Thymus (tissue), 11 donors: ENCODE measurements around the gene ROR1. TPM values are rescaled to one million over a fixed set of nuclear protein-coding genes. Genes with fewer than 3 reads are reported as not detected.

Experiments
- DNase-seq, 9 donors: peaks; one replicate each; pipeline ENCODE4 v3.0.0-alpha.2; 2013; ENCODE audit warnings: low spot score in 9 of 9, low read depth in 6 of 9, missing footprints in 1 of 9
- H3K27ac ChIP-seq, 2 donors: one replicate each; pipeline ENCODE4 v1.5.1; 2013; ENCODE audit warnings: control low read depth in 1 of 2, low read depth in 1 of 2, low read length in 1 of 2, mild to moderate bottlenecking in 1 of 2, moderate library complexity in 1 of 2
- H3K27me3 ChIP-seq, 2 donors: one replicate each; pipeline ENCODE4 v1.5.1; 2013; ENCODE audit warnings: low read length in 1 of 2; ENCODE audit not compliant: control insufficient read depth in 2 of 2, insufficient read depth in 1 of 2
- H3K36me3 ChIP-seq, 2 donors: one replicate each; pipeline ENCODE4 v1.5.1; 2013; ENCODE audit warnings: low read length in 1 of 2, mild to moderate bottlenecking in 1 of 2, moderate library complexity in 1 of 2; ENCODE audit not compliant: control insufficient read depth in 2 of 2, insufficient read depth in 2 of 2
- H3K4me1 ChIP-seq, 2 donors: one replicate each; pipeline ENCODE4 v1.5.1; 2013; ENCODE audit warnings: low read length in 2 of 2; ENCODE audit not compliant: control insufficient read depth in 2 of 2, insufficient read depth in 2 of 2
- H3K4me3 ChIP-seq, 2 donors: one replicate each; pipeline ENCODE4 v1.5.1; 2013; ENCODE audit warnings: low read length in 2 of 2, control low read depth in 1 of 2, mild to moderate bottlenecking in 1 of 2
- H3K9me3 ChIP-seq, 2 donors: one replicate each; pipeline ENCODE4 v1.5.1; 2013; ENCODE audit warnings: low read length in 1 of 2, mild to moderate bottlenecking in 1 of 2; ENCODE audit not compliant: control insufficient read depth in 2 of 2, insufficient read depth in 1 of 2
- WGBS: extraction: QIAGEN DNeasy Blood & Tissue Kit; methylation state at CpG from one replicate; pipeline ENCODE4 v1.1.7; 2013; 5-methylcytosine and 5-hydroxymethylcytosine counted together
- polyA plus RNA-seq: library from polyadenylated mRNA; stranded (reverse); fragments of 200-250 nt; gene quantifications from one replicate; pipeline ENCODE4 v1.2.3, GENCODE V29; 2013
- total RNA-seq: library from RNA; stranded (reverse); fragments of 120-200 nt; gene quantifications from one replicate; pipeline ENCODE4 v1.2.4, GENCODE V29; 2013
- donor health status: healthy.

ROR1 gene
- total and polyA plus RNA-seq, 2 donors = 1.5 to 5.2 TPM

DNA sequence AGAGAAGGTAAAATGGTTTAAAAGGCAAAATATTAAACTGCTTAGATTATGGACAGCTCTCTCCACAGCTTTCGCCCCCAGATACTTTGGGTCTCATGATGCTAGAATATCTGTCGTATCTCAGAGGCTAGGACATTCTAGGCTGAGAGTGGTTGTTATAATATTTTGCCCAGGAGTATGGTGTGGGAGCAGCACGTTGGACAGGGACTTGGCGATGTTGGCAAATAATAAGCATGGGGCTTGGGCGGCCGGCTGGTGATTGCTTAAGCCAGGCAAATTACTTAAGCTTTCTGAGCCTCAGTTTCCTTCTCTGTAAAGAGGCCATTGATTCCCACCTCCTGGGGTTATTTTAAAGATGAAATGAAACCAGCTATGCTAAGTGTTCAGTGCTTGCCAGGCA lies 133.2 kb downstream of the ROR1 start:
- DNase-seq = no peak
- H3K27ac ChIP-seq = no peak overlapping the region
- no peak overlapping the region for H3K4me3 ChIP-seq
- no peaks in the 10 kb centered on the region for H3K36me3 ChIP-seq
- WGBS = 98% methylated on average over 6 of the region's 6 CpGs
- H3K4me1 ChIP-seq = peaks cover 0 to 16% of the 10 kb centered on the region in 2 donors
- H3K9me3 ChIP-seq = no peaks in the 10 kb centered on the region
- H3K27me3 ChIP-seq = no peaks in the 10 kb centered on the region

DNA sequence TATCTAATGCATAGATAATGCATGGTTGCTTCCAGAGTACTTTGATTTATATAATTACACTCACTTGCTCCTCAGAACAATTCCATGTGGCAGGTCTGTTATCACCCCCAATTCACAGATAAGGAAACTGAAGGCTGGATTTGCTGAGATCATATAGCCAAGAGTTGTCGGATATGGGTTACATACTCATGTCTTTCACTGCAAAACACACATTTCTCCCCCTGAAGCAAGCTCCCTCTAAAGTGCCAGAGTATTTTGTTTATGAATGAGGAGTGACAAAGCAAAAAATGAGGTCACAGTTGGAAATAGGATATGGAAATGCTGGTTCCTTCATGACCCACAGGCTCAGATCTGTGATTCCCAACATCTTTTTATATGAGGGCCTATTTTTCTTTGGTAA lies 134.2 kb downstream of the ROR1 start:
- peaks cover 0 to 16% of the 10 kb centered on the region in 2 donors for H3K4me1 ChIP-seq
- H3K27ac ChIP-seq = no peak overlapping the region
- no peaks in the 10 kb centered on the region for H3K27me3 ChIP-seq
- 94% methylated on average over 1 of the region's 1 CpG for WGBS
- H3K36me3 ChIP-seq = no peaks in the 10 kb centered on the region
- no peaks in the 10 kb centered on the region for H3K9me3 ChIP-seq
- no peak overlapping the region for H3K4me3 ChIP-seq
- no peak for DNase-seq

DNA sequence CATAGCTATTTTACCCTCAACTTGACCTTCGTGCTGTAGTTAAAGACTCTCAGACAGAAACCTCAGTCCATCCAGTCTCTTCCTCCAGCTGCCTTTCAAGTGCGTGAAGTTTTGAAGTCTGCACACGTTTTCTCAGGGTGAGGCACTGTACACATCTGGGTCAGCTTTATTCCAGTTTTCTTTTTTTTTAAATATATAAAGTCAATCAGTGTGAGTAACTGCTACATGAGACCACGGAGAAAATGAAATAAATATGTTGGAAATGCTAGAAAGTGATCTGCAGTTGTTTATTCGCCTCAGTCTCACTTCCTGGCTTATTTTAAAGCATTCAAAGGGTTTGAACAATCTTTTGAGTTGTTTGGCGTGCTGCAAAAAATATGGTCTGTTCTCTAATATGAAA lies 135.7 kb downstream of the ROR1 start:
- H3K9me3 ChIP-seq = no peaks in the 10 kb centered on the region
- DNase-seq = no peak
- no peak overlapping the region for H3K4me3 ChIP-seq
- H3K27me3 ChIP-seq = no peaks in the 10 kb centered on the region
- H3K4me1 ChIP-seq = peaks cover 0 to 16% of the 10 kb centered on the region in 2 donors
- WGBS = 82% methylated on average over 6 of the region's 6 CpGs
- no peaks in the 10 kb centered on the region for H3K36me3 ChIP-seq
- no peak overlapping the region for H3K27ac ChIP-seq

DNA sequence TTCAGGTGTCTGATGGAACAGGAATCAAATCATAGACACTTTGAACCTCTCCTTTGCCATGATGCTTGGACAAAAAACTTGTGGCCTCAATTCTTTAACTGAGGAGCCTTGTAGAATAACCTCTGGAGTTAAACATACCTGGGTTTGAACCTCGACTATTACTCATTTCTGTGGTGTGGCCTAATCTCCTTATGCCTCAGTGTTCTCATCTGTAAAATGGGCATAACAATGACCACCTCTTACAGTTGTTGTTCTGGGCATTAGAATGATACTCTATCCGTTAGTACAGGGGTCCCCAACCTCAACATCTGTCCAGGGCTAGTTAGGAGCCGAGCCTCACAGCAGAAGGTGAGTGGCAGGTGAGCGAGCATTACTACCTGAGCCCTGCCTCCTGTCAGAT lies 137.2 kb downstream of the ROR1 start:
- WGBS = 95% methylated on average over 4 of the region's 4 CpGs
- Histone ChIP-seq H3K4me3 (no peak overlapping the region), H3K9me3 (no peaks in the 10 kb centered on the region), H3K36me3 (no peaks in the 10 kb centered on the region), H3K4me1 (peaks cover 0 to 16% of the 10 kb centered on the region in 2 donors), H3K27ac (no peak overlapping the region), H3K27me3 (no peaks in the 10 kb centered on the region)
- no peak for DNase-seq

DNA sequence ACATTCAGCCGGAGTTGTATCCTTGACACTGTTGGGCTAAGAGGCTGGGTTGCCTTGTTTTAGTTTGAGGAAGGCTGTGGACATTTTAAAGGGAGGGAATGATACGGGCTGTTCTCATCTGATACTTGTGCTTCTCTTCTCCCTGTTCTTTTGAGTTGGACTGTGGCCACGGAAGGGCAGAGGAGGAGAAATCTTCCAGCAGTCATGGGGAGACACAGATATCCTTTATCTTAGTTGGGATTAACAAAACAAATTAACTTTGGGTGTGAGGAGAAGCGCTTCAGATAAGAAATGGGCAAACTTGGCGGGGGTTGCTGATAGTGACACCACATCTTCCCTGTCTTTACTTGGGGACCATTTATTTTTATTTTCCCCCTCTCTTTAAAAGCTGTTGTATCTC lies 138.8 kb downstream of the ROR1 start:
- Histone ChIP-seq H3K4me1 (peaks cover 0 to 13% of the 10 kb centered on the region in 2 donors), H3K27me3 (no peaks in the 10 kb centered on the region), H3K9me3 (no peaks in the 10 kb centered on the region), H3K4me3 (no peak overlapping the region), H3K36me3 (no peaks in the 10 kb centered on the region), H3K27ac (no peak overlapping the region)
- WGBS = 92% methylated on average over 5 of the region's 5 CpGs
- DNase-seq = no peak

DNA sequence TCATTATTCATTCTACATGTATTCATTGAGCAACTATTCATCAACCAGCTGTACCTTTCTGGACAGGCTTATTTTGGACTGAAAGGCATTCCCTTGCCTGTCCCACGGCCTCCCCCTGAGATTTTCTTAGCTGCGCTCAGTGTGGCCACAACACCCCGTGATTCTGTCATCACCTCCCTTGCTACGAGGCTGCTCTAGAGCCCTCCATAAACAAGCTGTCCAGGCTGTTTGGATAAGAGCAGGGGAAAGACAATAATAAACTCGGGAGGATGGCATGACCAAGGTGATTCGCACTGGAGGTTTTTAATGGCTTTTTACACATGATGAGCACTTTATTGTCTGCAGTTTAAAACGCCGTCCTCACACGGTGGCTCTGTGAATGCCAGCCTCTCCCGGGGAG lies 139.7 kb downstream of the ROR1 start:
- Histone ChIP-seq H3K9me3 (no peaks in the 10 kb centered on the region), H3K27me3 (no peaks in the 10 kb centered on the region), H3K27ac (no peak overlapping the region), H3K36me3 (no peaks in the 10 kb centered on the region), H3K4me3 (no peak overlapping the region), H3K4me1 (peaks cover 0 to 13% of the 10 kb centered on the region in 2 donors)
- no peak for DNase-seq
- 94% methylated on average over 10 of the region's 10 CpGs for WGBS

DNA sequence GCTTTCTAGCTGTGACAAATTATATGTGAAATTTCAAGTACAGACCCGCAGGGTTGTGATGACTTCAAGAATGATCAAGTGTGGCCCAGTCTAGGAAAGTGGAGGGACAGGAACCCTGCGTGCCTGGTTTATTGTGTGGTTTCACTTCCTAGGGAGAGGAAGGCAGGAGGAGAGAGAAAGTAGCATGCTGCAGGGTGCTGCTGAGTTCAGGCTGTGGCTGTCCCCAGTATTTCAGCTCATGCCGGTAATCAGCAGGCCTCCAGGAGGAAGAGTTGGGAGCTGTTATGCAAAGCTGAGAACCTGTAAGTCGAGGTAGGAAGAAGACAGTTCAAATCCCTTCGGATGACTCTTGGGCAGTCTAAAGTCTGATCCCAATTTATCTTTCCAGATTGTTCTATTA lies 140.4 kb downstream of the ROR1 start:
- no peak for DNase-seq
- Histone ChIP-seq H3K9me3 (no peaks in the 10 kb centered on the region), H3K4me3 (no peak overlapping the region), H3K27me3 (no peaks in the 10 kb centered on the region), H3K4me1 (peaks cover 0 to 6% of the 10 kb centered on the region in 2 donors), H3K36me3 (no peaks in the 10 kb centered on the region), H3K27ac (no peak overlapping the region)
- WGBS = 89% methylated on average over 5 of the region's 5 CpGs

DNA sequence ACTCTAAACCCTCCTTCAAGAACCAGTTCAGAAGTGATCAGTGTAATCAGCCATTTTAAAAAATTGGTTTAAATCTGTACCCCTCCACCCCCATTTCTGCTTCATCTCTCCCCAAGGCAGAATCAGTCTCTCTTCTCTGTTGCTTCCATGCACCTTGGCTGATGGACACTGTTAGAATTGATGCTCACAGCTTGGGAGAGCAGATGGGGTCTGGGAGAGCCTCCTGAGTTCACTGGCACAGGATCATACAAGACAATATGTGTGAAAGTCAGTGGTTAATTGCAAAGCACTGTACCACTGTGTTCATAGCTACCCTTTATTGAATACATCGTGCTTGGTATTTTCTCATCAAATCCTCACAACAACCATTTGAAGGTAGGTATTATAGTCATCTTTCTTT lies 140.9 kb downstream of the ROR1 start:
- 100% methylated on average over 1 of the region's 1 CpG for WGBS

DNA sequence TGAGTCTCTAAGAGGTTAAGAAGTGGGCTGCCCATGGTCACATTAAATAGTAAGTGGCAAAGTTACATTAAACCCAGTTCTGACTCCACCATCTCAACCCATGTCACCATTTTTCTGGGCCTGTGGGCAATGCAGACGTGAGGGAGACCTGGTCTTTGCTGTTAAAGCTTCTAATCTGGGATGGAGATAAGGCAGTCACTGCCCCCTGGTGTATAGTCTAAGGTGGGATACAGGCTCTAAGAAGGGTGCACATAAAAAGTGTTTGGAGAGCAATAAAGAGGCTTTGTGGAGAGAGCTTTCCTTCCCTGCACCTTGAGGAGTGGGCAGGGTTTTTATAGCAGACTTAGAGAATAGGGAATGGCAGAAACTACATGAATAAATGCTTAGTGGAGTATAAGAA lies 141.3 kb downstream of the ROR1 start:
- no peaks in the 10 kb centered on the region for H3K36me3 ChIP-seq
- DNase-seq = no peak
- WGBS = 90% methylated on average over 1 of the region's 1 CpG
- H3K4me1 ChIP-seq = no peaks in the 10 kb centered on the region
- no peak overlapping the region for H3K27ac ChIP-seq
- H3K27me3 ChIP-seq = no peaks in the 10 kb centered on the region
- H3K4me3 ChIP-seq = no peak overlapping the region
- H3K9me3 ChIP-seq = no peaks in the 10 kb centered on the region

More for the DNA sequence above, 140.9 kb downstream of the ROR1 start:
- H3K36me3 ChIP-seq = no peaks in the 10 kb centered on the region
- no peaks in the 10 kb centered on the region for H3K9me3 ChIP-seq
- H3K27me3 ChIP-seq = no peaks in the 10 kb centered on the region
- no peak for DNase-seq
- no peak overlapping the region for H3K27ac ChIP-seq
- H3K4me3 ChIP-seq = no peak overlapping the region
- H3K4me1 ChIP-seq = peaks cover 0 to 2% of the 10 kb centered on the region in 2 donors
